Stimulated activated naive CD4-positive, alpha-beta T cell treated with Interleukin-2 at 50 U/mL for 16 hours (primary cell): Measurements from ENCODE around the gene C1orf56.

ENCODE experiments used
- DNase-seq: peaks from one replicate; lab custom pipeline; 2025; lab: John Stamatoyannopoulos, UW

Gene C1orf56

GRCh38 chr1:151047591-151047924 is at the start of gene C1orf56:
Gene C1orf56 (plus strand): TSS chr1:151047751. CDS start chr1:151047848, 97 bp downstream.
- DNase-seq: peak; percentile 31

- DNase-seq: no peak
These were observed 49.6 kb upstream of the C1orf56 start for GRCh38 chr1:150997949-150998348.

GRCh38 chr1:150999051-150999674 is 48.4 kb upstream of the C1orf56 start:
- no peak for DNase-seq

- DNase-seq: no peak
These were observed 47.6 kb upstream of the C1orf56 start for GRCh38 chr1:150999926-151000325.

GRCh38 chr1:151000408-151000807 is 47.1 kb upstream of the C1orf56 start:
- DNase-seq: no peak

GRCh38 chr1:151001602-151002001 is 45.9 kb upstream of the C1orf56 start:
- no peak for DNase-seq

- no peak for DNase-seq
These were observed 45.5 kb upstream of the C1orf56 start for GRCh38 chr1:151002051-151002450.

- DNase-seq: no peak
These were observed 44.9 kb upstream of the C1orf56 start for GRCh38 chr1:151002611-151003010.

GRCh38 chr1:151003180-151003579 is 44.4 kb upstream of the C1orf56 start:
- DNase-seq: no peak

GRCh38 chr1:151005729-151006319 is 41.7 kb upstream of the C1orf56 start:
- no peak for DNase-seq

- peak; percentile 19 for DNase-seq
These were observed 41.1 kb upstream of the C1orf56 start, which contains the start of gene MINDY1 for GRCh38 chr1:151006327-151007052. Gene MINDY1 (minus strand): TSS chr1:151006902. CDS start chr1:151002617, 4,285 bp downstream.

- DNase-seq: no peak
These were observed 39.7 kb upstream of the C1orf56 start for GRCh38 chr1:151007853-151008243.

- peak; percentile 96 for DNase-seq
These were observed 39.0 kb upstream of the C1orf56 start, which contains the start of gene PRUNE1 for GRCh38 chr1:151008244-151009205. Gene PRUNE1 (plus strand): TSS chr1:151008449. CDS start chr1:151008633, 184 bp downstream.

- no peak for DNase-seq
These were observed 38.4 kb upstream of the C1orf56 start for GRCh38 chr1:151009206-151009587.

GRCh38 chr1:151009674-151010345 is 37.7 kb upstream of the C1orf56 start:
- DNase-seq: no peak

GRCh38 chr1:151010346-151010726 is 37.2 kb upstream of the C1orf56 start:
- DNase-seq: no peak

GRCh38 chr1:151011154-151011850 is 36.2 kb upstream of the C1orf56 start:
- no peak for DNase-seq

- no peak for DNase-seq
These were observed 34.7 kb upstream of the C1orf56 start for GRCh38 chr1:151012684-151013471.

- DNase-seq: no peak
These were observed 34.0 kb upstream of the C1orf56 start for GRCh38 chr1:151013518-151013917.

GRCh38 chr1:151024540-151025146 is 22.9 kb upstream of the C1orf56 start:
- peak; percentile 68 for DNase-seq
